ENCODE measurements around the gene CDH23. TPM values are rescaled to one million over a fixed set of nuclear protein-coding genes. Genes with fewer than 3 reads are reported as not detected.

The CDH23 gene
- total RNA-seq, 1 experiment from 2014 or later: 7.8 TPM

DNA sequence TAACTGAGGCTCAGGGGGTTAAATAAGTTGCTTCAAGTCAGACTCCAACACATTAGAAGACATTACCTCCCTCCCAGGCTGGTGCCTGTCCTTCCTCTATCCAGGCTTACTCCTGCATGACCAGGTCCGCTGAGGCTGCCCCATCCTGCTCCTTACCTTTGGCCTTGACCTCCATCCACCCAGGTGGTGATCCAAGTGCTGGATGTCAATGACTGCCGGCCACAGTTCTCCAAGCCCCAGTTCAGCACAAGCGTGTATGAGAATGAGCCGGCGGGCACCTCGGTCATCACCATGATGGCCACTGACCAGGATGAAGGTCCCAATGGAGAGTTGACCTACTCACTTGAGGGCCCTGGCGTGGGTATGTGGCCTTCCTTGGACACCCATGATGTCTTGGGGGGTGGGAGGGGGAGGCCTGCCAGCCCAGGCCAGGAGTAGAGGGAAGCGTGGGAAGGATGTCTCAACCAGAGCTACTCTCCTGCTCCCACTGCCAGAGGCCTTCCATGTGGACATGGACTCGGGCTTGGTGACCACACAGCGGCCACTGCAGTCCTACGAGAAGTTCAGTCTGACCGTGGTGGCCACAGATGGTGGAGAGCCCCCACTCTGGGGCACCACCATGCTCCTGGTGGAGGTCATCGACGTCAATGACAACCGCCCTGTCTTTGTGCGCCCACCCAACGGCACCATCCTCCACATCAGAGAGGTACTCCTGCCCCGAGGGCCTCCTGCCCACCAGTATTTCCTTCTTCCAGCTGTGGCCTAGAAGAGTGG is 406.2 kb downstream of the CDH23 start:
- Histone ChIP-seq H2AFZ (no peak overlapping the region), H3K4me1 (replicated peaks; ENCODE audit: insufficient read depth) (no peaks in the 10 kb centered on the region), H3F3A (ENCODE audit: insufficient read depth, low read depth) (no peaks in the 10 kb centered on the region), H3K9me2 (ENCODE audit: insufficient read depth) (no peaks in the 10 kb centered on the region), H3K4me3 (no peak overlapping the region), H3K27me3 (ENCODE audit: insufficient read depth, low read depth) (peaks cover 9% of the 10 kb centered on the region; the same call in 1 of the 2 replicates), H3K27ac (no peak overlapping the region), H4K20me1 (ENCODE audit: insufficient read depth) (no peaks in the 10 kb centered on the region), H3K79me2 (ENCODE audit: low read depth) (no peaks in the 10 kb centered on the region), H3K36me3 (ENCODE audit: low read depth) (no peaks in the 10 kb centered on the region), H3K4me2 (no peak overlapping the region), H3K9me3 (ENCODE audit: insufficient read depth, low read depth) (no peaks in the 10 kb centered on the region)
- no TSS peak for BruUV-seq (replicated peaks)
- intact Hi-C loops (cut with micrococcal nuclease; ENCODE audit: unreplicated experiment): no loop called here
- no peak for TF ChIP-seq EZH2 (IDR thresholded peaks at IDR 0.05; ENCODE audit: low read depth)
- TF ChIP-seq, protein P1, sequence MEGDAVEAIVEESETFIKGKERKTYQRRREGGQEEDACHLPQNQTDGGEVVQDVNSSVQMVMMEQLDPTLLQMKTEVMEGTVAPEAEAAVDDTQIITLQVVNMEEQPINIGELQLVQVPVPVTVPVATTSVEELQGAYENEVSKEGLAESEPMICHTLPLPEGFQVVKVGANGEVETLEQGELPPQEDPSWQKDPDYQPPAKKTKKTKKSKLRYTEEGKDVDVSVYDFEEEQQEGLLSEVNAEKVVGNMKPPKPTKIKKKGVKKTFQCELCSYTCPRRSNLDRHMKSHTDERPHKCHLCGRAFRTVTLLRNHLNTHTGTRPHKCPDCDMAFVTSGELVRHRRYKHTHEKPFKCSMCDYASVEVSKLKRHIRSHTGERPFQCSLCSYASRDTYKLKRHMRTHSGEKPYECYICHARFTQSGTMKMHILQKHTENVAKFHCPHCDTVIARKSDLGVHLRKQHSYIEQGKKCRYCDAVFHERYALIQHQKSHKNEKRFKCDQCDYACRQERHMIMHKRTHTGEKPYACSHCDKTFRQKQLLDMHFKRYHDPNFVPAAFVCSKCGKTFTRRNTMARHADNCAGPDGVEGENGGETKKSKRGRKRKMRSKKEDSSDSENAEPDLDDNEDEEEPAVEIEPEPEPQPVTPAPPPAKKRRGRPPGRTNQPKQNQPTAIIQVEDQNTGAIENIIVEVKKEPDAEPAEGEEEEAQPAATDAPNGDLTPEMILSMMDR (conservative IDR thresholded peaks at IDR 0.05): no peak
- DNase-seq: no peak
- ChIA-PET CTCF (no interaction called here), POLR2A (ENCODE audit: unreplicated experiment) (interaction anchor here (0.7 kb wide), 1 partner anchor 268 kb away, joined by 16 read pairs; no protein-coding TSS in a partner anchor)

DNA sequence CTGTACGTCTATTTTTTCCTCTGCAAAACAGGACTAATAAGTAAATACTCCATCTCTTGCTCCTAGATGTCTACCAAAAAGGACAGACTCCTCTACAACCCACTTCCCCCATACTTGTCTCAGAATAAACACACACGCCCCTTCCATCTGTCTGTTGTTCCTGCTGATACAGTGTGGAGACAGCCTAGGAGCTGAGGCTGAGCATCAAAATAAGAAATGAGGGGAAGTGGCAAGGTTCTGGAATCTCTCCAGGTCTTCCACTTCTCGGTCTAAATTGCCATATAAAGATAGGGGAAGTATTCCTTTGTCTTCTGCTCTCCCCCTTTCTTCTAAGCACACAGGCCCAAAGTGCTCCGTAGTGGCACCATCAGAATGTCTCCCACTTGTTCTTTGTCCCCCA is 407.4 kb downstream of the CDH23 start:
- H3K4me3 ChIP-seq: no peak overlapping the region
- peaks cover 9% of the 10 kb centered on the region; the same call in 1 of the 2 replicates for H3K27me3 ChIP-seq (ENCODE audit: insufficient read depth, low read depth)
- BruUV-seq (replicated peaks): no TSS peak
- H3K79me2 ChIP-seq (ENCODE audit: low read depth): no peaks in the 10 kb centered on the region
- H3K9me3 ChIP-seq (ENCODE audit: insufficient read depth, low read depth): no peaks in the 10 kb centered on the region
- intact Hi-C loops (cut with micrococcal nuclease; ENCODE audit: unreplicated experiment): no loop called here
- no peak overlapping the region for H3K4me2 ChIP-seq
- no peaks in the 10 kb centered on the region for H4K20me1 ChIP-seq (ENCODE audit: insufficient read depth)
- CTCF ChIA-PET: interaction anchor here (0.6 to 1.0 kb wide), 2 partner anchors 18 to 153 kb away, joined by 3 to 4 read pairs; no protein-coding TSS in a partner anchor
- no peak overlapping the region for H3K27ac ChIP-seq
- no peaks in the 10 kb centered on the region for H3F3A ChIP-seq (ENCODE audit: insufficient read depth, low read depth)
- H3K36me3 ChIP-seq (ENCODE audit: low read depth): no peaks in the 10 kb centered on the region
- TF ChIP-seq EZH2 (IDR thresholded peaks at IDR 0.05; ENCODE audit: low read depth): no peak
- TF ChIP-seq, protein P1 (conservative IDR thresholded peaks at IDR 0.05): no peak
- H3K4me1 ChIP-seq (replicated peaks; ENCODE audit: insufficient read depth): no peaks in the 10 kb centered on the region
- H3K9me2 ChIP-seq (ENCODE audit: insufficient read depth): no peaks in the 10 kb centered on the region
- DNase-seq: no peak
- POLR2A ChIA-PET (ENCODE audit: unreplicated experiment): interaction anchor here (0.6 to 0.7 kb wide), 2 partner anchors 85 to 269 kb away, joined by 5 to 16 read pairs; no protein-coding TSS in a partner anchor
- no peak overlapping the region for H2AFZ ChIP-seq

DNA sequence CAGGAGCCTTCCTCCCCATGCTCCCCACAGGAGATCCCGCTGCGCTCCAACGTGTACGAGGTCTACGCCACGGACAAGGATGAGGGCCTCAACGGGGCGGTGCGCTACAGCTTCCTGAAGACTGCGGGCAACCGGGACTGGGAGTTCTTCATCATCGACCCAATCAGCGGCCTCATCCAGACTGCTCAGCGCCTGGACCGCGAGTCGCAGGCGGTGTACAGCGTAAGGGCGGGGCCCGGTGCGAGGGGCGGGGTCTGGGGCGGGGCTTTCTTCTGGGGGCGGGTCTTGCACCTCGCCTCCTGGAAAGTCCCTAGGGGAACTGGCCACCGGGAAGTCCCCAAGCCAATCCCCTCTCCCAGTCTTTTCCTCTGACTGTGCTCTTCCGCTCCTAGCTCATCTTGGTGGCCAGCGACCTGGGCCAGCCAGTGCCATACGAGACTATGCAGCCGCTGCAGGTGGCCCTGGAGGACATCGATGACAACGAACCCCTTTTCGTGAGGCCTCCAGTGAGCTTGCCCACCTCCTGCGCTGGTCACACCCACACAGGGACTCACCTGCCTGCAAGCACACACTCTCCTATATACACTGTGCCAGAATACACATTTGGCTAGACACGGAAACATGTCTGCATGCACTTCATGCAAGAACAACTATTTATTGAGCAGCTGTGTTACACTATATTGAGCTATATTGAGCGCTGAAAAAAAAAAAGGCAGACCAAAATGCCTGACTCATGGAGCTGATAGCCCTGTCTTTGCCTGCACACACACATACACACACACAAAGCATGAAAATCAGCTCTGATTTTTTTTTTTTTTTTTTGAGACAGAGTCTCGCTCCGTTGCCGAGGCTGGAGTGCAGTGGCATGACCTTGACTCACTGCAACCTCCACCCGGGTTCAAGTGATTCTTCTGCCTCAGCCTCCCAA is 409.3 kb downstream of the CDH23 start:
- no peaks in the 10 kb centered on the region for H4K20me1 ChIP-seq (ENCODE audit: insufficient read depth)
- no peaks in the 10 kb centered on the region for H3K79me2 ChIP-seq (ENCODE audit: low read depth)
- H3K4me3 ChIP-seq: no peak overlapping the region
- H3K27me3 ChIP-seq (ENCODE audit: insufficient read depth, low read depth): peaks cover 5% of the 10 kb centered on the region; the same call in 1 of the 2 replicates
- no peak overlapping the region for H3K27ac ChIP-seq
- no peak for DNase-seq
- H3F3A ChIP-seq (ENCODE audit: insufficient read depth, low read depth): no peaks in the 10 kb centered on the region; the same call in 1 of the 2 replicates
- intact Hi-C loops (cut with micrococcal nuclease; ENCODE audit: unreplicated experiment): no loop called here
- ChIA-PET POLR2A (ENCODE audit: unreplicated experiment) (no interaction called here), CTCF (no interaction called here)
- H3K4me2 ChIP-seq: no peak overlapping the region
- no peak for TF ChIP-seq EZH2 (IDR thresholded peaks at IDR 0.05; ENCODE audit: low read depth)
- TF ChIP-seq, protein P1 (conservative IDR thresholded peaks at IDR 0.05): no peak
- H3K9me2 ChIP-seq (ENCODE audit: insufficient read depth): no peaks in the 10 kb centered on the region
- no peak overlapping the region for H2AFZ ChIP-seq
- no TSS peak for BruUV-seq (replicated peaks)
- no peaks in the 10 kb centered on the region for H3K36me3 ChIP-seq (ENCODE audit: low read depth)
- H3K4me1 ChIP-seq (replicated peaks; ENCODE audit: insufficient read depth): no peaks in the 10 kb centered on the region
- H3K9me3 ChIP-seq (ENCODE audit: insufficient read depth, low read depth): no peaks in the 10 kb centered on the region
